H1 (cell line): ENCODE results near the gene EGF. TPM values are rescaled to one million over a fixed set of nuclear protein-coding genes. Genes with fewer than 3 reads are reported as not detected.

ENCODE experiments used
- ATF3 ChIP-seq: IDR thresholded peaks from 2 replicates; pipeline ENCODE4 v1.6.1; 2011; ENCODE audit warnings: low read depth, mild to moderate bottlenecking, low read length; ENCODE audit not compliant: insufficient read depth
- CHD1 ChIP-seq: IDR thresholded peaks from 2 replicates; pipeline ENCODE4 v1.6.1; 2012; ENCODE audit warnings: low read depth, low read length, improper control_type of control experiment
- CTBP2 ChIP-seq: IDR thresholded peaks from 2 replicates; pipeline ENCODE4 v1.7.0; 2011; ENCODE audit warnings: borderline replicate concordance, mild to moderate bottlenecking, moderate library complexity, mixed read lengths, low read length; ENCODE audit not compliant: insufficient read depth, insufficient read length
- JUN ChIP-seq: IDR thresholded peaks from 2 replicates; pipeline ENCODE4 v1.6.1; 2011; ENCODE audit warnings: low read depth, mild to moderate bottlenecking, improper control_type of control experiment, low read length
- POLR2AphosphoS5 ChIP-seq: IDR thresholded peaks from 2 replicates; pipeline ENCODE4 v1.6.1; 2011; ENCODE audit warnings: low read depth, low read length
- POU5F1 ChIP-seq: IDR thresholded peaks from 2 replicates; pipeline ENCODE4 v1.6.1; 2011; ENCODE audit warnings: low read depth, mild to moderate bottlenecking, low read length, moderate library complexity
- TAF7 ChIP-seq: optimal IDR thresholded peaks from 2 replicates; pipeline ENCODE3; 2011; ENCODE audit warnings: low read depth, mild to moderate bottlenecking, inconsistent platforms, low read length, moderate library complexity, borderline replicate concordance
- polyA plus RNA-seq, 7 experiments: library from polyadenylated mRNA; depleted of rRNA in 3 of 7; stranded (reverse) in 5 of 7; unstranded in 2 of 7; fragments of >200 nt in 5 of 7; fragments of 200-250 nt in 2 of 7; gene quantifications; 1 replicate in 5 of 7; 2 replicates in 1 of 7; 4 replicates in 1 of 7; pipeline versions ENCODE4 v1.2.1 to v1.2.3, GENCODE V29; 2011 to 2013; ENCODE audit warnings: missing spikeins in 2 of 7, mixed read lengths in 2 of 7
- total RNA-seq: library from RNA; stranded (reverse); fragmentation: NEBNext Ultra II Directional; extraction: Animal tissue kit (Norgen Biotek cat#: 25700); gene quantifications from 2 replicates; pipeline ENCODE4 v1.2.1, GENCODE V29; 2021

Gene EGF
- total and polyA plus RNA-seq, 2 of the 8 experiments (the other 6 are each of a cell fraction or from before 2014, with no cell fraction given): 1.5 to 2.6 TPM

- TF ChIP-seq POU5F1 (no peak), JUN (no peak), CTBP2 (no peak), TAF7 (no peak), ATF3 (no peak), CHD1 (no peak), POLR2AphosphoS5 (no peak)
Observed at GRCh38 chr4:109967798-109968520, 55.3 kb downstream of the EGF start (continued).
